A549 treated with CORT108297 at 1 μM for 4 hours (cell line): ENCODE data around the gene SSX3. TPM values are rescaled to one million over a fixed set of nuclear protein-coding genes. Genes with fewer than 3 reads are reported as not detected.

Experiments used
- total RNA-seq: library from RNA; stranded (reverse); fragments of 200-300 nt; extraction: Qiagen RNA extraction; gene quantifications from 5 replicates; pipeline ENCODE4 v1.2.3, GENCODE V29; 2022

Gene SSX3, protein sequence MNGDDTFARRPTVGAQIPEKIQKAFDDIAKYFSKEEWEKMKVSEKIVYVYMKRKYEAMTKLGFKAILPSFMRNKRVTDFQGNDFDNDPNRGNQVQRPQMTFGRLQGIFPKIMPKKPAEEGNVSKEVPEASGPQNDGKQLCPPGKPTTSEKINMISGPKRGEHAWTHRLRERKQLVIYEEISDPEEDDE
- not detected in 5 replicates for total RNA-seq

DNA sequence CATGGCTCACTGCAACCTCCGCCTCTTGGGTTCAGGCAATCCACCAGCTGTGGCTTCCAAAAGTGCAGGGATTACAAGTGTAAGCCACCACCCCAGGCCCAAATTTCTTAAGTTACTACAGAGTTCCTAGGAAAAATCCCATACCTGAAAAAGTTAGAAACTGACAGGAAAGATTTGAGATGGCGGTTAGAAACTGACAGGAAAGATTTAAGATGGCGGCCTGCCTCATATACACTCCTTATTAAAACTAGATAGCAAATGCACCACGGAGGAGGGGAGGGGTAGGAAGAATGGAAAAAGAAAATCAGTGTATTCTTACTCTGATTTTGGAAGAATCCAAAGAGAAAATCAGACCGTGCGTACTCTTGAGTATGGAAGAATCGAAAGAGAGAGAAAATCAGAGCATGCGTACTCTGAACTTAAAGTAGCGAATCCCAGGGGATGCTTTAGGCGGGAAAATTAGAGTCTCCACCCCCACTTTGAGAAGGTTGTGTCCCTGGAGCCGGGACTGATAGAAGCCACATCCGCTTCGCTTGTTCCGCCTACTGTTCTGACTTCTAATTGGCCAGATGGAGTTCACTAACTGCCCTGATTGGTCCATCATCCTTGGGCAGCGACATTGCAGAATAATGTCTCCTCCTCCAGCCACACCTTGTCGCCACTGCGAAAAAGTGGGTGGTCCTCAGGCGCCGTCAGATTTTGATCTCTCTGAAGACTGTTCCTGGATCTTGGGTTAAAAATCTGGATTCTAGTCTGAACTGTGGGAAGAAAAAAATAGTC lies at the start of gene SSX3:
Gene SSX3 (minus strand): TSS at position 389 of the 780 bp plus-strand sequence. CDS start 1,454 bp downstream, outside the sequence.

DNA sequence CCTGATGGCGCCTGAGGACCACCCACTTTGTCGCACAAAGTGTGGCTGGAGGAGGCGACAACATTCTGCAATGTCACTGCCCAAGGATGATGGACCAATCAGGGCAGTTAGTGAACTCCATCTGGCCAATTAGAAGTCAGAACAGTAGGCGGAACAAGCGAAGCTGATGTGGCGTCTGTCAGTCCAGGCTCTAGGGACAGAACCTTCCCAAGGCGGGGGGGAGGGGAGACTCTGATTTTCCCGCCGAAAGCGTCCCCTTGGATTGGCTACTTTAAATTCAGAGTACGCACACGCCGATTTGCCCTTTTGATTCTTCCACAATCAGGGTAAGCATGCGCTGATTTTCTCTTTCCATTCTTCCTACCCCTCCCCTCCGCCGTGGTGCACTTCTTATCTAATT lies 26.7 kb upstream of the SSX3 start, which contains the start of gene SSX4:
Gene SSX4 (plus strand): TSS at position 301 of the 400 bp plus-strand sequence. CDS start 515 bp downstream, outside the sequence.

Other genes with a start within 250 kb of the SSX3 start
- not detected in 5 replicates for gene SPACA5B, start 226.1 kb downstream of the SSX3 start, total RNA-seq
- not detected in 5 replicates for gene SSX5, start 159.9 kb downstream of the SSX3 start, total RNA-seq
- gene SSX1, start 101.3 kb downstream of the SSX3 start, total RNA-seq, result not detected in 5 replicates
- gene SSX4, start 26.8 kb upstream of the SSX3 start, total RNA-seq, result not detected in 5 replicates
- not detected in 5 replicates for gene SSX4B, start 55.3 kb upstream of the SSX3 start, total RNA-seq
- 0.12 to 0.34 TPM (median 0.23 TPM) in 5 replicates for gene SLC38A5, start 113.6 kb upstream of the SSX3 start, total RNA-seq
- 67.6 to 76.7 TPM (median 71.1 TPM) in 5 replicates for gene FTSJ1, start 119.5 kb upstream of the SSX3 start, total RNA-seq
- 15.4 to 18.8 TPM (median 17.6 TPM) in 5 replicates for gene PORCN, start 152.3 kb upstream of the SSX3 start, total RNA-seq
- 113 to 155 TPM (median 148 TPM) in 5 replicates for gene EBP, start 165.1 kb upstream of the SSX3 start, total RNA-seq
- gene TBC1D25, start 183.0 kb upstream of the SSX3 start, total RNA-seq, result 9.5 to 12.7 TPM (median 11.8 TPM) in 5 replicates
- 297 to 439 TPM (median 349 TPM) in 5 replicates for gene RBM3, start 217.8 kb upstream of the SSX3 start, total RNA-seq
- gene WDR13, start 240.8 kb upstream of the SSX3 start, total RNA-seq, result 56.5 to 88.9 TPM (median 81.1 TPM) in 5 replicates